ENCODE data around the gene RHOBTB3.

DNA sequence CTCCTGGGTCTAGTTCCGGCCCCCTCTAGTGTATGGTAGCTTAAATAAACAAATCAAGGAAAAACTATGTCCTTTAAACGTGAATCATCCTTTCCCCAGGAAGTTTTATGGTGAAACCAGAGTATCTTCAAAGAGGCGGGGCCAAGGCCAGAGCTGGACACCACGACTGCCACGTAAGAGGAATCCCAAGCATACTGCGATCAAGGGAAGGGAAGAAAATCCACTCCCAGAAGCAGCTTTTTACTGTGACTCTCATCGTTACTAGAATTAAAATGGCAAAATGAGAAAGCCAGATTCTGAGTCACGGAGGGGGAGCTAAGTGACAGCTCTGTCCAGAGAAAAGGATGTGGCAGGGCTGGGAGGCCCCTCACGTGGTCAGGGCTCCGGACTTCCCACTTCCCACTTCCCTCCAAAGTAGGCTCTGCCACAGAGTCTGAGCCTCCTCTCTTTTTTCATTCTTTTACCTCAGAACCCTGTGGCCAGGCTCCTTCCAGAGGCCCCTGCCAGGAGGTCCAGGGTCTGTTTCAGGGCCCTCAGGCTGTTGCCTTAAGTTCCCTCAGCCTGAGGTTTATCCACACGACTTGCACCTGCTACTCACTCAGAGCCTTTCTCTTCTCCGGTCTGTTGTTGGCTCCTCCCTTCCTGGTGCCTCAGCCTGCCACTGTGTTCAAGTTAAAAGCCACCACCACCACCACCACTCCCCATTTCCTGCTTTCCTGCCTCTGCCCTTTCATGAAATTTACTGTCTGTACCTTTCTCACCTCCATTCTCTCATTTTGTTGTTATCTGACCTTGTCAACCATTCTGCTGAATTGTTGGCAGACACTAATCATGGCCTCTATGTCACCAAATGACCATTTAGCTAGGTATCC, 92.8 kb downstream of the RHOBTB3 start:
- TF ChIP-seq EZH2 (IDR thresholded peaks at IDR 0.05; ENCODE audit: insufficient read depth, poor library complexity, severe bottlenecking) (no peak), EZH2phosphoT487 (IDR thresholded peaks at IDR 0.05; ENCODE audit: insufficient read depth, low read depth) (no peak)
